Ovary (tissue), 9 donors: ENCODE results near the gene CYS1. TPM values are rescaled to one million over a fixed set of nuclear protein-coding genes. Genes with fewer than 3 reads are reported as not detected.

Experiments used
- DNase-seq, 5 donors: peaks; one replicate each; pipeline ENCODE4 v3.0.0-alpha.2; 2019 to 2020
- H3K27ac ChIP-seq, 2 donors: fragments of 200-600 bp; one replicate each; pipeline versions ENCODE4 v1.5.1 to v1.8.0; 2019 to 2022
- H3K27me3 ChIP-seq: fragments of 200-600 bp; one replicate; pipeline ENCODE4 v1.8.0; 2022
- H3K36me3 ChIP-seq: fragments of 200-600 bp; sonication (generic); one replicate; pipeline ENCODE4 v1.5.1; 2019
- H3K4me1 ChIP-seq: one replicate; pipeline ENCODE4 v1.8.1; 2013; ENCODE audit warnings: mild to moderate bottlenecking, moderate library complexity; ENCODE audit not compliant: insufficient read depth
- H3K4me3 ChIP-seq: fragments of 200-600 bp; sonication (generic); one replicate; pipeline ENCODE4 v1.5.1; 2017
- H3K9me3 ChIP-seq, 2 donors: fragments of 200-600 bp in 1 of 2; sonication (generic) in 1 of 2; one replicate each; pipeline versions ENCODE4 v1.5.1 to v1.8.1; 2013 to 2019; ENCODE audit warnings: mild to moderate bottlenecking in 1 of 2, moderate library complexity in 1 of 2
- CTCF ChIP-seq, 3 donors: fragments of 450-650 bp in 2 of 3; fragments of 200-600 bp in 1 of 3; IDR thresholded peaks; one replicate each; pipeline versions ENCODE4 v1.5.1 to v1.8.0; 2016 to 2022; ENCODE audit warnings: antibody characterized with exemption in 3 of 3, mild to moderate bottlenecking in 1 of 3
- EP300 ChIP-seq: sonication (generic); formaldehyde crosslinking; IDR thresholded peaks from one replicate; pipeline ENCODE4 v1.6.1; 2017; ENCODE audit warnings: antibody characterized with exemption
- POLR2A ChIP-seq: fragments of 450-650 bp; IDR thresholded peaks from one replicate; pipeline ENCODE4 v1.6.1; 2017; ENCODE audit warnings: antibody characterized with exemption, mild to moderate bottlenecking, moderate library complexity
- WGBS, 3 donors: extraction: QIAGEN DNeasy Blood & Tissue Kit in 1 of 3; methylation state at CpG; one replicate each; pipeline versions ENCODE4 v1.1.5 to v1.1.7; 2013 to 2017; 5-methylcytosine and 5-hydroxymethylcytosine counted together
- intact Hi-C, 4 donors: fragments of 100-400 bp; cut with DNase I; formaldehyde crosslinking; loops; one replicate each; pipeline versions ENCODE4 v1.11.0 to v1.15.1; 2022 to 2023
- polyA plus RNA-seq, 2 donors: library from polyadenylated mRNA; stranded (reverse); fragments of 200-250 nt in 1 of 2; fragments of 350-450 nt in 1 of 2; fragmentation: Illumina TruSeq in 1 of 2; extraction: RNeasy Lipid Tissue Mini Kit (QIAGEN cat#74804) in 1 of 2; gene quantifications; one replicate each; pipeline ENCODE4 v1.2.3, GENCODE V29; 2013 to 2014
- total RNA-seq, 7 donors: library from RNA; depleted of rRNA in 2 of 7; stranded (reverse); fragments of >200 nt in 2 of 7; fragmentation: NEBNext Ultra II Directional in 3 of 7; extraction: Animal tissue kit (Norgen Biotek cat#: 25700) in 3 of 7; gene quantifications; one replicate each; pipeline versions ENCODE4 v1.1.0 to v1.2.4, GENCODE V29; 2016 to 2023
- donor health status: DM: no; HTN: no; CAD: no; lungs with moderate emphysema.
- donor health status: DM: no; HTN: no; CAD: no.
- donor health status: Bipolar disorder and iron deficiency.
- donor health status: DM: yes; HTN: yes; CAD: no.
- donor health status: DM: no; HTN: no; CAD: no.
- donor health status: DM: yes; HTN: yes; CAD: no.

Gene CYS1
- total and polyA plus RNA-seq, 9 donors = 5.9 to 21.5 (median 12.0) TPM

DNA sequence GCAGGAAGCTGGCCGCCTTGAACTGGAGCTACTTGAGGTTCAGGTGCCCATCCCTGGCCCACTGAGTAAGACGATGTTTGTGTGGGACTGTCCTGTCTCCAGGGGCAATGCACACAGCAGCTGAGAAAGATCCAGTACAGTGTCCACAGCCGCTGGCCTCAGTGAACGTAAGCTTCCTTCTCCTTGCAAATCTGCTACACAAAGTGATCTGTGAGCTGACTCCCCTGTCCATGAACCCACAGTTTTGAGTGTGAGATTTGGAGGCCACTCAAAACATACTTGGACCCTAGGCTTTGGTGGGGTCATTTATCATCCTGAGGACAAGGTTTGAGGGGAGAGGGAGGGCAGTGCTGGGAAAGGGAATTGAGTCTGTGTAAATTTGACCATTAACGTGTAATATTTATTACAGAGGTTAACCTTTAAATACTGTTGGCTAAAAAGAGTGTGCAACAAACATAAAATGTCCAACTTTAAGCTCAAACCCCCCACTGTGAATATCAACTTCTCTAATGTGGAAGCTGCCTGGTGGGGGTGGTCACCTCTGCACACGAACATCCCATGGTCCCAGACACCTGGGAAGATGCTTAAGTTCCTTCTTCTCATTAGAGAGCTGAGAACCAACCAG lies 4.9 kb upstream of the CYS1 start:
- no peak overlapping the region for H3K27ac ChIP-seq
- H3K4me1 ChIP-seq = peaks cover 1% of the 10 kb centered on the region
- WGBS, 3 donors = 44 to 55% (median 53%) methylated on average over 6 of the region's 6 CpGs
- no peaks in the 10 kb centered on the region for H3K27me3 ChIP-seq
- intact Hi-C loops = no loop called here
- no peak overlapping the region for H3K4me3 ChIP-seq
- DNase-seq = no peak
- no peaks in the 10 kb centered on the region for H3K36me3 ChIP-seq
- no peaks in the 10 kb centered on the region for H3K9me3 ChIP-seq
- TF ChIP-seq EP300 (no peak), POLR2A (no peak), CTCF (IDR thresholded peaks at IDR 0.05) (no peak)

- 78 to 80% (median 79%) methylated on average over 12 of the region's 12 CpGs for WGBS, 3 donors
- no peak for DNase-seq
Observed at GRCh38 chr2:10084223-10084865, 4.1 kb upstream of the CYS1 start.

DNA sequence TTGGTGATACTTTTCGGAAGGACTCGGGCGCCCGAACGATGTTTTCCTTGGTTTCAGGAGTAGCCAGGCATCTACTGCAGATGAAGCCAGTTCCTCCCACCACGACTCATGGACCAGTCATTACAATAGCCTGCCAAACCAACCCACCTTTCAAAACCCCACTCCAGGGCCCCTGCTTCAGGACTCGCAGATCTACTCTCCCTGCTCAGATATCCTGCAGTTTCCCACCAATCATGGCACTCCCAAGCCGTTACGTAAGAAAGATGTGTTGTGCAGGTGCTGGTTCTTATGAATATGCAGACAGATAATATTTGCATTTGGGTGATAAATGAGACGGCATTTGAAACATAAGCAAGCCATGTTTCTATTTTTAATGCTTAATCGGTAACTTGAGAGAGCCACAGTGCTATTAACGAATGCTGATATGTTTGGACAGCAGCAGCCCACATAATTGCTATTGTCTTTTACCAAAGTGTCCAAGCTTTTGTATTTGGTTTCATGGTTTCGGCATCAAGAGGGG lies 3.5 kb upstream of the CYS1 start:
- Histone ChIP-seq H3K36me3 (no peaks in the 10 kb centered on the region), H3K4me1 (peaks cover 1% of the 10 kb centered on the region), H3K27ac (no peak overlapping the region), H3K4me3 (no peak overlapping the region), H3K27me3 (no peaks in the 10 kb centered on the region), H3K9me3 (no peaks in the 10 kb centered on the region)
- TF ChIP-seq POLR2A = no peak
- TF ChIP-seq EP300 = no peak
- no peak for TF ChIP-seq CTCF (IDR thresholded peaks at IDR 0.05)
- DNase-seq = no peak
- intact Hi-C loops = no loop called here
- WGBS, 3 donors = 57 to 70% (median 66%) methylated on average over 13 of the region's 13 CpGs

More at GRCh38 chr2:10084223-10084865, 4.1 kb upstream of the CYS1 start:
- H3K9me3 ChIP-seq = no peaks in the 10 kb centered on the region
- intact Hi-C loops = no loop called here
- no peak overlapping the region for H3K4me3 ChIP-seq
- H3K27ac ChIP-seq = no peak overlapping the region
- H3K36me3 ChIP-seq = no peaks in the 10 kb centered on the region
- TF ChIP-seq EP300 (no peak), CTCF (IDR thresholded peaks at IDR 0.05) (no peak)
- peaks cover 1% of the 10 kb centered on the region for H3K4me1 ChIP-seq
- H3K27me3 ChIP-seq = no peaks in the 10 kb centered on the region

GRCh38 chr2:10083046-10083445 lies 2.8 kb upstream of the CYS1 start:
- H3K4me3 ChIP-seq = no peak overlapping the region
- H3K27ac ChIP-seq = no peak overlapping the region
- 26 to 39% (median 31%) methylated on average over 5 of the region's 5 CpGs for WGBS, 3 donors

More at GRCh38 chr2:10083046-10083445, 2.8 kb upstream of the CYS1 start:
- no peak for TF ChIP-seq CTCF (IDR thresholded peaks at IDR 0.05)
- Histone ChIP-seq H3K9me3 (no peaks in the 10 kb centered on the region), H3K27me3 (no peaks in the 10 kb centered on the region), H3K4me1 (peaks cover 6% of the 10 kb centered on the region), H3K36me3 (no peaks in the 10 kb centered on the region)
- intact Hi-C loops = no loop called here
- no peak for DNase-seq
